Keratinocyte (primary cell): ENCODE data around the gene MLX. TPM values are rescaled to one million over a fixed set of nuclear protein-coding genes. Genes with fewer than 3 reads are reported as not detected.
A peak's percentile ranks its signal among the peaks of the same experiment; 100 is the strongest.
"Not testable (repeated sequence)": the region's sequence is repeated elsewhere in the genome, so short reads cannot be mapped to it uniquely, and the experiment has no call there.

Source experiments
- DNase-seq: peaks from one replicate; pipeline ENCODE4 v3.0.0-alpha.2; 2011; ENCODE audit warnings: low read depth, missing footprints, low spot score
- FAIRE-seq: peaks from 2 replicates; lab custom pipeline; 2011; peaks lifted over from hg19 to GRCh38; lab: Jason Lieb, UNC
- H2AFZ ChIP-seq: 2 replicates; pipeline ENCODE4 v1.6.0; 2012; ENCODE audit warnings: low read length, control low read depth, inconsistent platforms; ENCODE audit not compliant: control insufficient read depth
- H3K27ac ChIP-seq: 2 replicates; pipeline ENCODE4 v1.5.1; 2011; ENCODE audit warnings: low read length; ENCODE audit not compliant: control insufficient read depth, insufficient read depth
- H3K27me3 ChIP-seq: 3 replicates; pipeline ENCODE4 v1.6.0; 2011; ENCODE audit warnings: low read length; ENCODE audit not compliant: control insufficient read depth, insufficient read depth; ENCODE audit errors: extremely low read depth
- H3K36me3 ChIP-seq, 2 experiments: 2 replicates in 1 of 2; 3 replicates in 1 of 2; pipeline ENCODE4 v1.5.1; 2011; ENCODE audit warnings: low read length in 2 of 2, mild to moderate bottlenecking in 1 of 2; ENCODE audit not compliant: control insufficient read depth in 2 of 2, insufficient read depth in 2 of 2; ENCODE audit errors: extremely low read depth in 1 of 2
- H3K4me1 ChIP-seq: 3 replicates; pipeline ENCODE4 v1.5.1; 2011; ENCODE audit warnings: low read length; ENCODE audit not compliant: control insufficient read depth, insufficient read depth; ENCODE audit errors: extremely low read depth
- H3K4me2 ChIP-seq: 3 replicates; pipeline ENCODE4 v1.6.0; 2011; ENCODE audit warnings: low read depth, low read length; ENCODE audit not compliant: control insufficient read depth, insufficient read depth; ENCODE audit errors: extremely low read depth
- H3K4me3 ChIP-seq, 3 experiments: fragments of 200-600 bp in 1 of 3; sonication (generic) in 1 of 3; 2 replicates in 2 of 3; 3 replicates in 1 of 3; pipeline ENCODE4 v1.5.1; 2011 to 2016; ENCODE audit warnings: low read length in 3 of 3, mild to moderate bottlenecking in 3 of 3, control low read depth in 2 of 3, inconsistent platforms in 1 of 3, low read depth in 1 of 3, mixed read lengths in 1 of 3, mixed run types in 1 of 3, moderate library complexity in 1 of 3; ENCODE audit not compliant: control insufficient read depth in 2 of 3, insufficient read depth in 2 of 3; ENCODE audit errors: extremely low read depth in 1 of 3
- H3K79me2 ChIP-seq: 2 replicates; pipeline ENCODE4 v1.6.0; 2012; ENCODE audit warnings: low read length; ENCODE audit not compliant: control insufficient read depth, insufficient read depth
- H3K9ac ChIP-seq: 3 replicates; pipeline ENCODE4 v1.6.0; 2011; ENCODE audit warnings: low read length; ENCODE audit not compliant: control insufficient read depth, insufficient read depth; ENCODE audit errors: extremely low read depth
- H3K9me1 ChIP-seq: 3 replicates; pipeline ENCODE4 v1.6.0; 2011; ENCODE audit warnings: low read length; ENCODE audit not compliant: control insufficient read depth, insufficient read depth; ENCODE audit errors: extremely low read depth
- H3K9me3 ChIP-seq: 2 replicates; pipeline ENCODE4 v1.5.1; 2012; ENCODE audit warnings: low read depth, low read length; ENCODE audit not compliant: control insufficient read depth
- H4K20me1 ChIP-seq: 3 replicates; pipeline ENCODE4 v1.6.0; 2011; ENCODE audit warnings: low read length; ENCODE audit not compliant: control insufficient read depth, insufficient read depth; ENCODE audit errors: extremely low read depth
- CTCF ChIP-seq, 3 experiments: IDR thresholded peaks in 1 of 3; conservative IDR thresholded peaks in 1 of 3; optimal IDR thresholded peaks in 1 of 3; 2 replicates in 2 of 3; 3 replicates in 1 of 3; pipeline versions ENCODE3 to v1.5.1; 2011; ENCODE audit warnings: low read length in 3 of 3, mild to moderate bottlenecking in 3 of 3, moderate library complexity in 2 of 3, control low read depth in 1 of 3, inconsistent platforms in 1 of 3; ENCODE audit not compliant: insufficient read depth in 2 of 3; ENCODE audit errors: extremely low read depth in 1 of 3
- EZH2 ChIP-seq: IDR thresholded peaks from one replicate; pipeline ENCODE4 v1.6.1; 2012; ENCODE audit warnings: inconsistent platforms, mild to moderate bottlenecking, low read length, moderate library complexity
- dilution Hi-C: fragments of 300-500 bp; cut with MboI; formaldehyde crosslinking; loops from one replicate; pipeline ENCODE4 v1.7.0; 2020; ENCODE audit warnings: low sequenced_read_pairs; ENCODE audit not compliant: extremely low pct_ligation_motif_present
- polyA plus RNA-seq, 5 experiments: library from polyadenylated mRNA; depleted of rRNA in 3 of 5; stranded (reverse) in 3 of 5; stranded (forward) in 1 of 5; unstranded in 1 of 5; fragments of >200 nt; gene quantifications; 1 replicate in 1 of 5; 2 replicates in 3 of 5; 3 replicates in 1 of 5; pipeline versions ENCODE4 v1.2.1 to v1.2.3, GENCODE V29; 2011 to 2012; ENCODE audit warnings: missing spikeins in 2 of 5, low read depth in 1 of 5, low replicate concordance in 1 of 5

Gene MLX
- polyA plus RNA-seq, 1 donor (not counting 4 experiments of a cell fraction or from before 2014, with no cell fraction given): 39.2 TPM

- no peaks in the 10 kb centered on the region for H3K27me3 ChIP-seq
- DNase-seq (no peak), FAIRE-seq (no peak)
- H3K36me3 ChIP-seq: peaks cover 7 to 8% of the 10 kb centered on the region in 2 experiments
- no peak overlapping the region for H3K27ac ChIP-seq
- H3K9ac ChIP-seq: no peak overlapping the region
- no peaks in the 10 kb centered on the region for H3K9me1 ChIP-seq
- H3K4me1 ChIP-seq: peaks cover 14% of the 10 kb centered on the region
- dilution Hi-C loops: no loop called here
- H3K4me3 ChIP-seq: no peak overlapping the region
- no peaks in the 10 kb centered on the region for H3K9me3 ChIP-seq
- TF ChIP-seq EZH2 (no peak), CTCF (optimal IDR thresholded peaks at IDR 0.05 in 1 of 3, IDR thresholded peaks at IDR 0.05 in 1 of 3, conservative IDR thresholded peaks at IDR 0.05 in 1 of 3; ENCODE audit: extremely low read depth in 1 of 3, insufficient read depth in 2 of 3, low read length in 3 of 3) (no peak)
- no peaks in the 10 kb centered on the region for H4K20me1 ChIP-seq
- H2AFZ ChIP-seq: no peak overlapping the region
- no peaks in the 10 kb centered on the region for H3K79me2 ChIP-seq
- H3K4me2 ChIP-seq: no peak overlapping the region
Observed at GRCh38 chr17:42544874-42545283, 22.0 kb upstream of the MLX start.

GRCh38 chr17:42545755-42546505 lies 21.0 kb upstream of the MLX start:
- H3K9me1 ChIP-seq, H3K9ac ChIP-seq, DNase-seq, H3K27ac ChIP-seq, H4K20me1 ChIP-seq, H3K4me3 ChIP-seq, H3K4me2 ChIP-seq, H3K9me3 ChIP-seq, dilution Hi-C loops, H2AFZ ChIP-seq, H3K79me2 ChIP-seq, H3K36me3 ChIP-seq, H3K27me3 ChIP-seq: not testable (repeated sequence)
- peak; percentile 41 for FAIRE-seq
- peaks cover 14% of the 10 kb centered on the region for H3K4me1 ChIP-seq
